Measurements from ENCODE around the gene SGCD.

The SGCD gene

GRCh38 chr5:156361436-156362109 is 34.6 kb downstream of the SGCD start:
- DNase-seq (ENCODE audit: low read depth in 2 of 2) = no peak

GRCh38 chr5:156363861-156364260 is 36.9 kb downstream of the SGCD start:
- no peak for DNase-seq (ENCODE audit: low read depth in 2 of 2)

- DNase-seq (ENCODE audit: low read depth in 2 of 2) = no peak
Measured at GRCh38 chr5:156366521-156366920, 39.6 kb downstream of the SGCD start.

- no peak for DNase-seq (ENCODE audit: low read depth in 2 of 2)
Measured at GRCh38 chr5:156367597-156367996, 40.6 kb downstream of the SGCD start.

GRCh38 chr5:156375895-156376495 is 49.0 kb downstream of the SGCD start:
- no peak for DNase-seq (ENCODE audit: low read depth in 2 of 2)

GRCh38 chr5:156376751-156377150 is 49.8 kb downstream of the SGCD start:
- no peak for DNase-seq (ENCODE audit: low read depth in 2 of 2)

GRCh38 chr5:156378159-156378558 is 51.2 kb downstream of the SGCD start:
- no peak for DNase-seq (ENCODE audit: low read depth in 2 of 2)

- DNase-seq (ENCODE audit: low read depth in 2 of 2) = no peak
Measured at GRCh38 chr5:156379206-156379605, 52.2 kb downstream of the SGCD start.

- DNase-seq (ENCODE audit: low read depth in 2 of 2) = no peak
Measured at GRCh38 chr5:156380848-156381247, 53.9 kb downstream of the SGCD start.

- DNase-seq (ENCODE audit: low read depth in 2 of 2) = no peak
Measured at GRCh38 chr5:156383510-156384265, 56.7 kb downstream of the SGCD start.

- DNase-seq (ENCODE audit: low read depth in 2 of 2) = no peak
Measured at GRCh38 chr5:156385416-156385815, 58.5 kb downstream of the SGCD start.

GRCh38 chr5:156386976-156387375 is 60.0 kb downstream of the SGCD start:
- DNase-seq (ENCODE audit: low read depth in 2 of 2) = no peak

- DNase-seq (ENCODE audit: low read depth in 2 of 2) = no peak
Measured at GRCh38 chr5:156387391-156387790, 60.4 kb downstream of the SGCD start.

GRCh38 chr5:156388233-156388632 is 61.3 kb downstream of the SGCD start:
- DNase-seq (ENCODE audit: low read depth in 2 of 2) = no peak

- DNase-seq (ENCODE audit: low read depth in 2 of 2) = no peak
Measured at GRCh38 chr5:156391139-156391538, 64.2 kb downstream of the SGCD start.

GRCh38 chr5:156393980-156394379 is 67.0 kb downstream of the SGCD start:
- no peak for DNase-seq (ENCODE audit: low read depth in 2 of 2)

- no peak for DNase-seq (ENCODE audit: low read depth in 2 of 2)
Measured at GRCh38 chr5:156394642-156395305, 67.8 kb downstream of the SGCD start.

- no peak for DNase-seq (ENCODE audit: low read depth in 2 of 2)
Measured at GRCh38 chr5:156395306-156395675, 68.3 kb downstream of the SGCD start.

- DNase-seq (ENCODE audit: low read depth in 2 of 2) = no peak
Measured at GRCh38 chr5:156396063-156396829, 69.3 kb downstream of the SGCD start.

- no peak for DNase-seq (ENCODE audit: low read depth in 2 of 2)
Measured at GRCh38 chr5:156396830-156397081, 69.8 kb downstream of the SGCD start.

GRCh38 chr5:156399323-156399722 is 72.4 kb downstream of the SGCD start:
- no peak for DNase-seq (ENCODE audit: low read depth in 2 of 2)

Measured in stimulated activated CD8-positive, alpha-beta memory T cell treated with anti-CD3 and anti-CD28 coated beads, Interleukin-15, amount 100 ng/mL, for 48 hours (primary cell).